HepG2 (cell line): ENCODE measurements around the gene FOXK2. TPM values are rescaled to one million over a fixed set of nuclear protein-coding genes. Genes with fewer than 3 reads are reported as not detected.

ENCODE experiments used
- ARNTL ChIP-seq: sonication (generic); formaldehyde crosslinking; IDR thresholded peaks from 2 replicates; pipeline ENCODE4 v1.4.0; 2020; ENCODE audit warnings: mild to moderate bottlenecking, missing genetic modification reagents
- DDIT3 ChIP-seq: sonication (generic); formaldehyde crosslinking; IDR thresholded peaks from 2 replicates; pipeline ENCODE4 v1.4.0; 2020; ENCODE audit warnings: mild to moderate bottlenecking, missing genetic modification reagents
- ELK4 ChIP-seq: sonication (generic); formaldehyde crosslinking; IDR thresholded peaks from 2 replicates; pipeline ENCODE4 v1.9.0; 2021; ENCODE audit warnings: missing genetic modification reagents, borderline replicate concordance
- GTF3A ChIP-seq: sonication (generic); formaldehyde crosslinking; conservative IDR thresholded peaks from 2 replicates; pipeline ENCODE4 v1.4.0; 2020; ENCODE audit warnings: mild to moderate bottlenecking, missing genetic modification reagents
- IRF9 ChIP-seq: sonication (generic); formaldehyde crosslinking; IDR thresholded peaks from 2 replicates; pipeline ENCODE4 v1.8.0; 2022; ENCODE audit warnings: missing genetic modification reagents, mild to moderate bottlenecking, borderline replicate concordance
- MTA1 ChIP-seq: sonication (generic); formaldehyde crosslinking; IDR thresholded peaks from 2 replicates; pipeline ENCODE4 v1.4.0; 2020; ENCODE audit warnings: missing genetic modification reagents, mild to moderate bottlenecking, borderline replicate concordance
- NR0B2 ChIP-seq: sonication (generic); formaldehyde crosslinking; IDR thresholded peaks from 2 replicates; pipeline ENCODE4 v1.4.0; 2020; ENCODE audit warnings: mild to moderate bottlenecking, missing genetic modification reagents
- PBX2 ChIP-seq: IDR thresholded peaks from 2 replicates; pipeline ENCODE4 v1.6.1; 2016; ENCODE audit warnings: control low read depth
- PCBP2 ChIP-seq: fragments of 200-400 bp; formaldehyde crosslinking; optimal IDR thresholded peaks from 2 replicates; pipeline ENCODE3; 2018; ENCODE audit warnings: low read length, low read depth; ENCODE audit not compliant: poor library complexity, severe bottlenecking
- POGZ ChIP-seq: sonication (generic); formaldehyde crosslinking; IDR thresholded peaks from 2 replicates; pipeline ENCODE4 v1.4.0; 2020; ENCODE audit warnings: mild to moderate bottlenecking, missing genetic modification reagents
- TP53 ChIP-seq: sonication (generic); formaldehyde crosslinking; conservative IDR thresholded peaks from 2 replicates; pipeline ENCODE4 v1.4.0; 2020; ENCODE audit warnings: missing genetic modification reagents
- U2AF1 ChIP-seq: fragments of 200-400 bp; formaldehyde crosslinking; optimal IDR thresholded peaks from 2 replicates; pipeline ENCODE3; 2017; ENCODE audit warnings: mild to moderate bottlenecking, low read depth, low read length
- USF2 ChIP-seq, 2 experiments: sonication (generic) in 1 of 2; formaldehyde crosslinking in 1 of 2; IDR thresholded peaks; 2 replicates each; pipeline versions ENCODE4 v1.5.1 to v1.6.1; 2011 to 2020; ENCODE audit warnings: borderline replicate concordance in 1 of 2, low read depth in 1 of 2, low read length in 1 of 2, mild to moderate bottlenecking in 1 of 2, missing genetic modification reagents in 1 of 2, moderate library complexity in 1 of 2
- ZNF205 ChIP-seq: IDR thresholded peaks from 2 replicates; pipeline ENCODE4 v1.6.1; 2018; ENCODE audit warnings: missing biosample characterization, missing genetic modification reagents
- ZNF263 ChIP-seq: sonication (generic); formaldehyde crosslinking; IDR thresholded peaks from 2 replicates; pipeline ENCODE4 v1.4.0; 2020; ENCODE audit warnings: missing genetic modification reagents
- ZNF280B ChIP-seq: sonication (generic); formaldehyde crosslinking; IDR thresholded peaks from 2 replicates; pipeline ENCODE4 v1.5.0; 2020; ENCODE audit warnings: missing genetic modification reagents, mild to moderate bottlenecking, borderline replicate concordance
- ZNF296 ChIP-seq: sonication (generic); formaldehyde crosslinking; conservative IDR thresholded peaks from 2 replicates; pipeline ENCODE4 v1.5.0; 2020; ENCODE audit warnings: mild to moderate bottlenecking, missing genetic modification reagents
- ZNF569 ChIP-seq: sonication (generic); formaldehyde crosslinking; IDR thresholded peaks from 2 replicates; pipeline ENCODE4 v1.5.0; 2020; ENCODE audit warnings: mild to moderate bottlenecking, missing genetic modification reagents, moderate library complexity, borderline replicate concordance
- ZNF691 ChIP-seq: sonication (generic); formaldehyde crosslinking; IDR thresholded peaks from 2 replicates; pipeline ENCODE4 v1.4.0; 2020; ENCODE audit warnings: missing genetic modification reagents, low read depth, mild to moderate bottlenecking, borderline replicate concordance
- polyA plus RNA-seq, 8 experiments: library from polyadenylated mRNA; depleted of rRNA in 3 of 8; stranded (reverse) in 7 of 8; unstranded in 1 of 8; fragments of >200 nt; fragmentation: Illumina TruSeq in 4 of 8; extraction: Trizol in 4 of 8; gene quantifications; 2 replicates each; pipeline versions ENCODE4 v1.2.1 to v1.2.3, GENCODE V29; 2011 to 2016; ENCODE audit warnings: low read depth in 4 of 8, missing spikeins in 1 of 8, mixed read lengths in 1 of 8; ENCODE audit not compliant: insufficient read depth in 1 of 8
- total RNA-seq, 5 experiments: library from RNA; depleted of rRNA; stranded (reverse); fragments of >200 nt; fragmentation: Illumina TruSeq; extraction: Trizol; gene quantifications; 2 replicates each; pipeline ENCODE4 v1.2.3, GENCODE V29; 2016; ENCODE audit warnings: low read depth in 1 of 5

FOXK2 gene
- total and polyA plus RNA-seq, 2 of the 13 experiments (the other 11 are each of a cell fraction or from before 2014, with no cell fraction given), result 67.1 to 67.2 TPM

- TF ChIP-seq ELK4 (CRISPR knock-in tag), result no peak
- TF ChIP-seq ZNF569 (CRISPR knock-in tag), result no peak
- 0 out of 2 replicates have a peak, but pooled peaks have one; percentile 29 for TF ChIP-seq ARNTL (CRISPR knock-in tag)
- 0 out of 2 replicates have a peak, but pooled peaks have one; percentile 12 for TF ChIP-seq GTF3A (CRISPR knock-in tag)
- no peak for TF ChIP-seq ZNF205
- TF ChIP-seq MTA1 (CRISPR knock-in tag), result peak; percentile 80; the same call in 1 of the 2 replicates
- 0 out of 2 replicates have a peak, but pooled peaks have one; percentile 2 for TF ChIP-seq ZNF263
- TF ChIP-seq POGZ (CRISPR knock-in tag), result no peak; the same call in 1 of the 2 replicates
- TF ChIP-seq USF2 (IDR thresholded peaks at IDR 0.05; ENCODE audit: low read depth, low read length), result no peak
- TF ChIP-seq USF2 (CRISPR knock-in tag; IDR thresholded peaks at IDR 0.05; ENCODE audit: borderline replicate concordance), result no peak
- TF ChIP-seq IRF9 (CRISPR knock-in tag), result no peak
- no peak for TF ChIP-seq DDIT3 (CRISPR knock-in tag)
- TF ChIP-seq NR0B2, result no peak
- TF ChIP-seq PBX2, result no peak
- no peak; the same call in none of the 2 replicates for TF ChIP-seq ZNF280B (CRISPR knock-in tag)
- no peak for TF ChIP-seq ZNF296 (CRISPR knock-in tag)
- TF ChIP-seq TP53, result no peak
- TF ChIP-seq PCBP2, result no peak
- TF ChIP-seq U2AF1, result peak; percentile 29
- peak; percentile 64; the same call in 1 of the 2 replicates for TF ChIP-seq ZNF691 (CRISPR knock-in tag)
Measured at GRCh38 chr17:82561429-82562035, 42.0 kb downstream of the FOXK2 start (continued).
